ENCODE measurements around the gene INSYN2A.

DNA sequence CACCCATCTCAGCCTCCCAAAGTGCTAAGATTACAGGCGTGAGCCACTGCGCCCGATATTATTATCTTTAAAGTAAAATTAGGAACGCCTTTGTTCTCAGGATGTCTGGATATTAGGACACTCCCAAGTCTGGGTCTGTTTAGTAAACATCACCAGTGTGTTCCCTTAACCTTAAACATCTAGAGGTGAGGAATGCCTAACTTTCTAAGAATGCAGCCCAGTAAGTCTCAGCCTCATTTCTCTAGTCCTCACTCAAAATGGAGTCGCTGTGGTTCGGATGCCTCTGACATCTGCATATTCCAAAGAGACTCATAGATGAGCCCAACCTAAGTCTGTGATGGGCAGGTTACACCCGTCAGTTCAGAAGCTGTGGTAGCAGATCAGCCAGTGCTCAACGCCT is 4.3 kb upstream of the INSYN2A start:
- TF ChIP-seq, protein P1, sequence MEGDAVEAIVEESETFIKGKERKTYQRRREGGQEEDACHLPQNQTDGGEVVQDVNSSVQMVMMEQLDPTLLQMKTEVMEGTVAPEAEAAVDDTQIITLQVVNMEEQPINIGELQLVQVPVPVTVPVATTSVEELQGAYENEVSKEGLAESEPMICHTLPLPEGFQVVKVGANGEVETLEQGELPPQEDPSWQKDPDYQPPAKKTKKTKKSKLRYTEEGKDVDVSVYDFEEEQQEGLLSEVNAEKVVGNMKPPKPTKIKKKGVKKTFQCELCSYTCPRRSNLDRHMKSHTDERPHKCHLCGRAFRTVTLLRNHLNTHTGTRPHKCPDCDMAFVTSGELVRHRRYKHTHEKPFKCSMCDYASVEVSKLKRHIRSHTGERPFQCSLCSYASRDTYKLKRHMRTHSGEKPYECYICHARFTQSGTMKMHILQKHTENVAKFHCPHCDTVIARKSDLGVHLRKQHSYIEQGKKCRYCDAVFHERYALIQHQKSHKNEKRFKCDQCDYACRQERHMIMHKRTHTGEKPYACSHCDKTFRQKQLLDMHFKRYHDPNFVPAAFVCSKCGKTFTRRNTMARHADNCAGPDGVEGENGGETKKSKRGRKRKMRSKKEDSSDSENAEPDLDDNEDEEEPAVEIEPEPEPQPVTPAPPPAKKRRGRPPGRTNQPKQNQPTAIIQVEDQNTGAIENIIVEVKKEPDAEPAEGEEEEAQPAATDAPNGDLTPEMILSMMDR (IDR thresholded peaks at IDR 0.05): no peak
- no peak for TF ChIP-seq POLR2A (IDR thresholded peaks at IDR 0.05)
- TF ChIP-seq EP300 (IDR thresholded peaks at IDR 0.05; ENCODE audit: low read depth): no peak
